Uterus (tissue), 4 donors: Measurements from ENCODE around the gene NTRK3. TPM values are rescaled to one million over a fixed set of nuclear protein-coding genes. Genes with fewer than 3 reads are reported as not detected.

Experiments
- DNase-seq, 2 donors: peaks; one replicate each; pipeline ENCODE4 v3.0.0-alpha.2; 2019 to 2020
- H3K27ac ChIP-seq, 2 donors: fragments of 200-600 bp; sonication (generic); 1 replicate in 1 of 2; 2 replicates in 1 of 2; pipeline ENCODE4 v1.5.1; 2016 to 2018
- H3K27me3 ChIP-seq, 2 donors: fragments of 200-600 bp; sonication (generic); one replicate each; pipeline ENCODE4 v1.5.1; 2018 to 2019; ENCODE audit warnings: control low read depth in 1 of 2
- H3K36me3 ChIP-seq, 2 donors: fragments of 200-600 bp; sonication (generic); one replicate each; pipeline ENCODE4 v1.5.1; 2019; ENCODE audit warnings: control low read depth in 1 of 2
- H3K4me1 ChIP-seq, 2 donors: fragments of 200-600 bp; sonication (generic); one replicate each; pipeline ENCODE4 v1.5.1; 2018 to 2019; ENCODE audit warnings: control low read depth in 1 of 2
- H3K4me3 ChIP-seq, 2 donors: fragments of 200-600 bp; sonication (generic); 1 replicate in 1 of 2; 2 replicates in 1 of 2; pipeline ENCODE4 v1.5.1; 2018 to 2019; ENCODE audit warnings: mild to moderate bottlenecking in 1 of 2
- H3K9me3 ChIP-seq, 2 donors: fragments of 200-600 bp; sonication (generic); one replicate each; pipeline ENCODE4 v1.5.1; 2019; ENCODE audit warnings: control low read depth in 1 of 2
- POLR2A ChIP-seq, 2 donors: fragments of 450-650 bp; IDR thresholded peaks; one replicate each; pipeline ENCODE4 v1.6.1; 2016; ENCODE audit warnings: antibody characterized with exemption in 2 of 2, mild to moderate bottlenecking in 1 of 2, moderate library complexity in 1 of 2
- intact Hi-C: fragments of 100-400 bp; cut with DNase I; formaldehyde crosslinking; loops from one replicate; pipeline ENCODE4 v1.15.1; 2023; ENCODE audit warnings: low total_unique reads
- total RNA-seq, 4 donors: library from RNA; depleted of rRNA in 3 of 4; stranded (reverse); fragments of >200 nt in 3 of 4; gene quantifications; one replicate each; pipeline versions ENCODE4 v1.1.0 to v1.2.4, GENCODE V29; 2014 to 2023
- TF ChIP-seq, protein P1 (sequence below), 4 experiments: fragments of 200-600 bp in 2 of 4; fragments of 450-650 bp in 2 of 4; sonication (generic) in 2 of 4; IDR thresholded peaks; one replicate each; pipeline ENCODE4 v1.5.1; 2016 to 2019; ENCODE audit warnings: antibody characterized with exemption in 4 of 4, mild to moderate bottlenecking in 2 of 4, moderate library complexity in 1 of 4
- donor health status: DM: yes; HTN: yes; CAD: no.

NTRK3 gene
- 10 to 100 TPM in 3 of 4 donors, 1 to 10 TPM in 1; 6.9 to 47.0 (median 32.5) TPM for total RNA-seq

GRCh38 chr15:88256279-88257230, at the start of gene NTRK3:
NTRK3 (minus strand) TSS chr15:88256739; CDS start chr15:88256153, 586 bp downstream.
- peaks cover 0 to 7% of the 10 kb centered on the region in 2 donors for H3K4me1 ChIP-seq
- H3K36me3 ChIP-seq, result no peaks in the 10 kb centered on the region
- no peak for TF ChIP-seq POLR2A (IDR thresholded peaks at IDR 0.05)
- TF ChIP-seq, protein P1, sequence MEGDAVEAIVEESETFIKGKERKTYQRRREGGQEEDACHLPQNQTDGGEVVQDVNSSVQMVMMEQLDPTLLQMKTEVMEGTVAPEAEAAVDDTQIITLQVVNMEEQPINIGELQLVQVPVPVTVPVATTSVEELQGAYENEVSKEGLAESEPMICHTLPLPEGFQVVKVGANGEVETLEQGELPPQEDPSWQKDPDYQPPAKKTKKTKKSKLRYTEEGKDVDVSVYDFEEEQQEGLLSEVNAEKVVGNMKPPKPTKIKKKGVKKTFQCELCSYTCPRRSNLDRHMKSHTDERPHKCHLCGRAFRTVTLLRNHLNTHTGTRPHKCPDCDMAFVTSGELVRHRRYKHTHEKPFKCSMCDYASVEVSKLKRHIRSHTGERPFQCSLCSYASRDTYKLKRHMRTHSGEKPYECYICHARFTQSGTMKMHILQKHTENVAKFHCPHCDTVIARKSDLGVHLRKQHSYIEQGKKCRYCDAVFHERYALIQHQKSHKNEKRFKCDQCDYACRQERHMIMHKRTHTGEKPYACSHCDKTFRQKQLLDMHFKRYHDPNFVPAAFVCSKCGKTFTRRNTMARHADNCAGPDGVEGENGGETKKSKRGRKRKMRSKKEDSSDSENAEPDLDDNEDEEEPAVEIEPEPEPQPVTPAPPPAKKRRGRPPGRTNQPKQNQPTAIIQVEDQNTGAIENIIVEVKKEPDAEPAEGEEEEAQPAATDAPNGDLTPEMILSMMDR (IDR thresholded peaks at IDR 0.05), result peak in 1 of 4 experiments; percentile 5
- H3K27me3 ChIP-seq, result no peaks in the 10 kb centered on the region
- peak in 1 of 2 donors; percentile 46 for DNase-seq
- peak within 1 kb of the TSS; percentile 32 to 33 for H3K4me3 ChIP-seq
- peak within 1 kb of the TSS; percentile 23 to 49 for H3K27ac ChIP-seq
- intact Hi-C loops, result no loop called here
- H3K9me3 ChIP-seq, result no peaks in the 10 kb centered on the region

DNA sequence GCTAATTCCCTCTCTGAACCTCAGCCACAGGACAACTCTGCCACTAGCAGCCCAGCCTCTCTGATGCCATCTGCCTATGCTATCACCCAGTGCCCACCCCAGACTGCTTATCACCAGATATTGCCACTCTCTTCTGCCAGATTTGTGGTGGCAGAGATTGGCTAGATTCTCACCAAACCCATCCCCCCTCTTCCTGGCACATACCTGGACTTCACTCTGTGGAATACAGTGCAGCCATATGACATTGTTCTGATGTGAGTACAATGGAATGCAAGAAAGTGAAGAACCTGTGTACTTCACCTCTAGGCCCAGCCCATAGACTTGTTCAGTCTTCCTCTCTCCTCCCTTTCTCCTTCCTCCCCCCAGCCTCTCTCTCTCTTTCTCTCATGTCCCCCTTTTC, 46.9 kb upstream of the NTRK3 start:
- TF ChIP-seq POLR2A (IDR thresholded peaks at IDR 0.05), result no peak
- TF ChIP-seq, protein P1 (IDR thresholded peaks at IDR 0.05), result no peak
- Histone ChIP-seq H3K27me3 (no peaks in the 10 kb centered on the region), H3K4me3 (no peak overlapping the region), H3K27ac (no peak overlapping the region), H3K36me3 (no peaks in the 10 kb centered on the region), H3K9me3 (no peaks in the 10 kb centered on the region), H3K4me1 (no peaks in the 10 kb centered on the region)
- DNase-seq, result no peak
- intact Hi-C loops, result no loop called here

GRCh38 chr15:88302373-88302772, 45.8 kb upstream of the NTRK3 start:
- H3K27me3 ChIP-seq, result no peaks in the 10 kb centered on the region
- H3K4me1 ChIP-seq, result no peaks in the 10 kb centered on the region
- no peak for DNase-seq
- H3K9me3 ChIP-seq, result no peaks in the 10 kb centered on the region
- H3K27ac ChIP-seq, result no peak overlapping the region
- TF ChIP-seq, protein P1 (IDR thresholded peaks at IDR 0.05), result no peak
- no peak for TF ChIP-seq POLR2A (IDR thresholded peaks at IDR 0.05)
- intact Hi-C loops, result no loop called here
- H3K36me3 ChIP-seq, result no peaks in the 10 kb centered on the region
- no peak overlapping the region for H3K4me3 ChIP-seq

GRCh38 chr15:88301311-88301710, 44.8 kb upstream of the NTRK3 start:
- TF ChIP-seq POLR2A (IDR thresholded peaks at IDR 0.05), result no peak
- TF ChIP-seq, protein P1 (IDR thresholded peaks at IDR 0.05), result no peak
- intact Hi-C loops, result no loop called here
- H3K4me3 ChIP-seq, result no peak overlapping the region

GRCh38 chr15:88300861-88301260, 44.3 kb upstream of the NTRK3 start:
- DNase-seq, result no peak
- Histone ChIP-seq H3K4me1 (no peaks in the 10 kb centered on the region), H3K4me3 (no peak overlapping the region), H3K9me3 (no peaks in the 10 kb centered on the region), H3K27ac (no peak overlapping the region), H3K27me3 (no peaks in the 10 kb centered on the region), H3K36me3 (no peaks in the 10 kb centered on the region)
- TF ChIP-seq, protein P1 (IDR thresholded peaks at IDR 0.05), result no peak
- no peak for TF ChIP-seq POLR2A (IDR thresholded peaks at IDR 0.05)
- intact Hi-C loops, result no loop called here

More at GRCh38 chr15:88301311-88301710, 44.8 kb upstream of the NTRK3 start:
- no peak for DNase-seq
- H3K27me3 ChIP-seq, result no peaks in the 10 kb centered on the region
- no peaks in the 10 kb centered on the region for H3K4me1 ChIP-seq
- H3K27ac ChIP-seq, result no peak overlapping the region
- no peaks in the 10 kb centered on the region for H3K36me3 ChIP-seq
- no peaks in the 10 kb centered on the region for H3K9me3 ChIP-seq
